IMR-90 (cell line): ENCODE data around the gene PDLIM5.

ENCODE experiments used
- BHLHE40 ChIP-seq: fragments of 150-350 bp; IDR thresholded peaks from 2 replicates; pipeline ENCODE4 v1.6.1; 2016; ENCODE audit warnings: mild to moderate bottlenecking, low read depth, low read length
- CTCF ChIP-seq: conservative IDR thresholded peaks from 2 replicates; pipeline ENCODE4 v1.5.1; 2012; ENCODE audit warnings: mild to moderate bottlenecking, low read depth, low read length, improper control_type of control experiment
- ELK1 ChIP-seq: fragments of 150-350 bp; IDR thresholded peaks from 2 replicates; pipeline ENCODE4 v1.6.1; 2016; ENCODE audit warnings: low read depth, mild to moderate bottlenecking, low read length, moderate library complexity, borderline replicate concordance
- FOS ChIP-seq: fragments of 150-350 bp; IDR thresholded peaks from 2 replicates; pipeline ENCODE4 v1.6.1; 2016; ENCODE audit warnings: low read depth, low read length
- MAZ ChIP-seq: IDR thresholded peaks from 2 replicates; pipeline ENCODE4 v1.6.1; 2012; ENCODE audit warnings: low read depth, mild to moderate bottlenecking, low read length, improper control_type of control experiment, moderate library complexity, borderline replicate concordance
- MXI1 ChIP-seq: IDR thresholded peaks from 2 replicates; pipeline ENCODE4 v1.6.1; 2012; ENCODE audit warnings: low read depth, mild to moderate bottlenecking, low read length, moderate library complexity, borderline replicate concordance
- POLR2A ChIP-seq: IDR thresholded peaks from 2 replicates; pipeline ENCODE4 v1.6.1; 2012; ENCODE audit warnings: mild to moderate bottlenecking, low read depth, low read length
- RAD21 ChIP-seq: IDR thresholded peaks from 2 replicates; pipeline ENCODE4 v1.6.1; 2012; ENCODE audit warnings: low read length, improper control_type of control experiment
- RCOR1 ChIP-seq: IDR thresholded peaks from 2 replicates; pipeline ENCODE4 v1.6.1; 2012; ENCODE audit warnings: mild to moderate bottlenecking, low read length, improper control_type of control experiment; ENCODE audit not compliant: insufficient replicate concordance
- USF2 ChIP-seq: fragments of 150-350 bp; IDR thresholded peaks from 2 replicates; pipeline ENCODE4 v1.6.1; 2017; ENCODE audit warnings: mild to moderate bottlenecking, antibody characterized with exemption, low read length, low read depth

- TF ChIP-seq MXI1 (no peak), RCOR1 (no peak), CTCF (no peak), ELK1 (no peak), FOS (no peak), POLR2A (no peak), USF2 (no peak), RAD21 (no peak), MAZ (no peak), BHLHE40 (no peak)
Observed at GRCh38 chr4:94575652-94576051, 123.9 kb downstream of the PDLIM5 start.
